WTC11 (cell line): ENCODE measurements around the gene PCK2. TPM values are rescaled to one million over a fixed set of nuclear protein-coding genes. Genes with fewer than 3 reads are reported as not detected.

Source experiments
- ATAC-seq: fragments of 200-7000 bp; cut with Tn5 transposase; 2 replicates; pipeline ENCODE4 v1.10.0; 2021; ENCODE audit warnings: mild to moderate bottlenecking, moderate library complexity
- CTCF ChIA-PET: fragments of 300-600 bp; sonication (Branson Sonifier 250); formaldehyde crosslinking; loops from one replicate; lab custom pipeline; 2021; ENCODE audit warnings: antibody characterized with exemption; lab: Charles Lee
- POLR2A ChIA-PET: fragments of 350-600 bp; sonication (Branson Sonifier 250); formaldehyde crosslinking; loops from one replicate; lab custom pipeline; 2021; ENCODE audit warnings: antibody characterized with exemption; lab: Charles Lee
- DNase-seq: peaks from one replicate; pipeline ENCODE4 v3.0.0; 2021; ENCODE audit warnings: low spot score
- H3K27ac Mint-ChIP-seq: 2 replicates; pipeline ENCODE4 v1.8.0; 2021; ENCODE audit warnings: mixed read lengths
- H3K27me3 Mint-ChIP-seq: 2 replicates; pipeline ENCODE4 v1.8.0; 2021; ENCODE audit warnings: low read depth, mild to moderate bottlenecking, moderate library complexity, mixed read lengths
- H3K36me3 Mint-ChIP-seq: 2 replicates; pipeline ENCODE4 v1.8.0; 2021; ENCODE audit warnings: mixed read lengths
- H3K4me1 Mint-ChIP-seq: 2 replicates; pipeline ENCODE4 v1.8.0; 2022; ENCODE audit warnings: mixed read lengths
- H3K4me3 Mint-ChIP-seq: 2 replicates; pipeline ENCODE4 v1.8.0; 2021; ENCODE audit warnings: mild to moderate bottlenecking, moderate library complexity, mixed read lengths
- H3K9me3 Mint-ChIP-seq: 2 replicates; pipeline ENCODE4 v1.8.0; 2021; ENCODE audit warnings: mixed read lengths
- AR ChIP-seq: fragments of 250-450 bp; sonication (Bioruptor Pico); IDR thresholded peaks from 2 replicates; pipeline ENCODE4 v1.9.0; 2021; ENCODE audit warnings: mild to moderate bottlenecking
- CDX4 ChIP-seq: fragments of 250-450 bp; sonication (Bioruptor Pico); IDR thresholded peaks from 2 replicates; pipeline ENCODE4 v1.9.0; 2021; ENCODE audit warnings: moderate library complexity, mild to moderate bottlenecking, inconsistent platforms, borderline replicate concordance
- CREM ChIP-seq: sonication (generic); formaldehyde crosslinking; IDR thresholded peaks from 2 replicates; pipeline ENCODE4 v1.8.1; 2022; ENCODE audit warnings: mild to moderate bottlenecking, missing genetic modification reagents, moderate library complexity
- E2F5 ChIP-seq: sonication (generic); formaldehyde crosslinking; IDR thresholded peaks from 2 replicates; pipeline ENCODE4 v1.8.1; 2022; ENCODE audit warnings: mild to moderate bottlenecking, moderate library complexity, missing genetic modification reagents
- ELF4 ChIP-seq: sonication (generic); formaldehyde crosslinking; IDR thresholded peaks from 2 replicates; pipeline ENCODE4 v1.8.1; 2022; ENCODE audit warnings: low read depth, mild to moderate bottlenecking, moderate library complexity, missing genetic modification reagents
- ERG ChIP-seq: fragments of 250-450 bp; sonication (Bioruptor Pico); IDR thresholded peaks from 2 replicates; pipeline ENCODE4 v1.8.0; 2021; ENCODE audit warnings: mild to moderate bottlenecking
- ETV6 ChIP-seq: sonication (generic); formaldehyde crosslinking; IDR thresholded peaks from 2 replicates; pipeline ENCODE4 v1.8.1; 2022; ENCODE audit warnings: mild to moderate bottlenecking, missing genetic modification reagents
- FOXJ3 ChIP-seq: sonication (generic); formaldehyde crosslinking; IDR thresholded peaks from 2 replicates; pipeline ENCODE4 v1.9.0; 2021; ENCODE audit warnings: missing genetic modification reagents, mild to moderate bottlenecking, borderline replicate concordance
- GABPB1 ChIP-seq: sonication (generic); formaldehyde crosslinking; IDR thresholded peaks from 2 replicates; pipeline ENCODE4 v1.8.1; 2023; ENCODE audit warnings: mild to moderate bottlenecking, missing genetic modification reagents
- HMGA2 ChIP-seq: fragments of 250-450 bp; sonication (Bioruptor Pico); IDR thresholded peaks from 2 replicates; pipeline ENCODE4 v1.4.0; 2021; ENCODE audit warnings: mild to moderate bottlenecking, moderate library complexity
- IRF1 ChIP-seq: sonication (generic); formaldehyde crosslinking; IDR thresholded peaks from 2 replicates; pipeline ENCODE4 v1.8.0; 2023; ENCODE audit warnings: missing genetic modification reagents
- SP1 ChIP-seq: sonication (generic); formaldehyde crosslinking; conservative IDR thresholded peaks from 2 replicates; pipeline ENCODE4 v1.8.1; 2022; ENCODE audit warnings: missing genetic modification reagents
- STAT6 ChIP-seq: sonication (generic); formaldehyde crosslinking; conservative IDR thresholded peaks from 2 replicates; pipeline ENCODE4 v1.8.1; 2023; ENCODE audit warnings: mild to moderate bottlenecking, low read depth, missing genetic modification reagents, moderate library complexity
- TEAD1 ChIP-seq: sonication (generic); formaldehyde crosslinking; IDR thresholded peaks from 2 replicates; pipeline ENCODE4 v1.8.0; 2022; ENCODE audit warnings: mild to moderate bottlenecking, missing genetic modification reagents
- USF2 ChIP-seq: sonication (generic); formaldehyde crosslinking; IDR thresholded peaks from 2 replicates; pipeline ENCODE4 v1.8.1; 2023; ENCODE audit warnings: mild to moderate bottlenecking, missing genetic modification reagents, moderate library complexity
- ZMAT4 ChIP-seq: fragments of 250-450 bp; sonication (Bioruptor Pico); IDR thresholded peaks from 2 replicates; pipeline ENCODE4 v1.9.0; 2021; ENCODE audit warnings: mild to moderate bottlenecking
- ZNF138 ChIP-seq: sonication (generic); formaldehyde crosslinking; conservative IDR thresholded peaks from 2 replicates; pipeline ENCODE4 v1.8.1; 2022; ENCODE audit warnings: mild to moderate bottlenecking, moderate library complexity, missing genetic modification reagents
- ZNF396 ChIP-seq: fragments of 250-450 bp; sonication (Bioruptor Pico); IDR thresholded peaks from 2 replicates; pipeline ENCODE4 v1.8.0; 2021; ENCODE audit warnings: mild to moderate bottlenecking, moderate library complexity, borderline replicate concordance
- total RNA-seq: library from RNA; stranded (reverse); gene quantifications from 3 replicates; pipeline ENCODE4 v1.2.3, GENCODE V29; 2021

The PCK2 gene
- total RNA-seq, 1 experiment from 2014 or later, result 67.0 TPM

- CTCF ChIA-PET, result interaction anchor here (0.6 to 3.8 kb wide), 49 partner anchors 8 to 1130 kb away, joined by 3 to 254 read pairs (median 5); partner anchors contain the start of genes CARMIL3, CHMP4A, CIDEB and CPNE6
- Mint-ChIP-seq H3K4me1 (peaks cover 5% of the 10 kb centered on the region), H3K9me3 (peaks cover 21% of the 10 kb centered on the region)
- DNase-seq, result no peak
- no peak for TF ChIP-seq CDX4 (CRISPR knock-in tag)
- TF ChIP-seq, all 79 proteins: peak for 0
- POLR2A ChIA-PET, result interaction anchor here (0.7 to 3.6 kb wide), 7 partner anchors 13 to 57 kb away, joined by 3 to 13 read pairs (median 6); partner anchors contain the start of genes CARMIL3 and PCK2
- H3K4me3 Mint-ChIP-seq, result no peak overlapping the region
- peaks cover 22% of the 10 kb centered on the region for H3K36me3 Mint-ChIP-seq
- H3K27ac Mint-ChIP-seq, result no peak overlapping the region
- no peaks in the 10 kb centered on the region; the same call in 1 of the 2 replicates for H3K27me3 Mint-ChIP-seq
- ATAC-seq, result no peak; the same call in 1 of the 2 replicates
Measured at GRCh38 chr14:24108336-24108874, 14.3 kb downstream of the PCK2 start.

GRCh38 chr14:24110060-24110459 lies 15.9 kb downstream of the PCK2 start:
- ChIA-PET CTCF (interaction anchor here (0.9 to 3.8 kb wide), 12 partner anchors 12 to 224 kb away, joined by 3 to 254 read pairs (median 5); partner anchors contain the start of genes CARMIL3, EMC9, IRF9 and PCK2), POLR2A (interaction anchor here (0.5 to 3.6 kb wide), 6 partner anchors 9 to 441 kb away, joined by 3 to 11 read pairs (median 3); partner anchors contain the start of gene CARMIL3)
- TF ChIP-seq HMGA2 (CRISPR knock-in tag) (no peak), ZNF138 (CRISPR knock-in tag) (no peak), GABPB1 (CRISPR knock-in tag) (peak; percentile 29; the same call in 1 of the 2 replicates), TEAD1 (CRISPR knock-in tag) (no peak), ERG (CRISPR knock-in tag) (no peak), USF2 (CRISPR knock-in tag) (no peak)
- H3K4me1 Mint-ChIP-seq, result peaks cover 5% of the 10 kb centered on the region
- DNase-seq (no peak), ATAC-seq (no peak)
- no peak overlapping the region for H3K4me3 Mint-ChIP-seq
- H3K27me3 Mint-ChIP-seq, result peaks cover 3% of the 10 kb centered on the region; the same call in 1 of the 2 replicates
- peaks cover 7% of the 10 kb centered on the region for H3K9me3 Mint-ChIP-seq
- H3K36me3 Mint-ChIP-seq, result peaks cover 7% of the 10 kb centered on the region
- no peak overlapping the region for H3K27ac Mint-ChIP-seq

GRCh38 chr14:24110523-24110922 lies 16.4 kb downstream of the PCK2 start:
- ChIA-PET CTCF (interaction anchor here (0.7 to 3.8 kb wide), 10 partner anchors 17 to 223 kb away, joined by 3 to 254 read pairs (median 5); partner anchors contain the start of genes CARMIL3, EMC9, IRF9 and PCK2), POLR2A (interaction anchor here (0.9 to 3.6 kb wide), 2 partner anchors 41 to 59 kb away, joined by 3 to 11 read pairs; partner anchors contain the start of gene CARMIL3)
- H3K27ac Mint-ChIP-seq, result no peak overlapping the region
- TF ChIP-seq ETV6 (CRISPR knock-in tag) (no peak), AR (CRISPR knock-in tag) (no peak), ZNF396 (CRISPR knock-in tag) (no peak), SP1 (CRISPR knock-in tag) (no peak), FOXJ3 (CRISPR knock-in tag) (no peak), ZMAT4 (CRISPR knock-in tag) (no peak), STAT6 (no peak), IRF1 (CRISPR knock-in tag) (no peak), CREM (CRISPR knock-in tag) (no peak), E2F5 (CRISPR knock-in tag) (no peak), ELF4 (CRISPR knock-in tag) (no peak)

More at GRCh38 chr14:24110523-24110922, 16.4 kb downstream of the PCK2 start:
- H3K27me3 Mint-ChIP-seq, result peaks cover 4% of the 10 kb centered on the region; the same call in 1 of the 2 replicates
- ATAC-seq (no peak), DNase-seq (no peak)
- H3K36me3 Mint-ChIP-seq, result peaks cover 6% of the 10 kb centered on the region; the same call in 1 of the 2 replicates
- H3K4me3 Mint-ChIP-seq, result no peak overlapping the region
- H3K9me3 Mint-ChIP-seq, result peaks cover 4% of the 10 kb centered on the region; the same call in 1 of the 2 replicates
- H3K4me1 Mint-ChIP-seq, result peaks cover 9% of the 10 kb centered on the region
